Measurements from ENCODE around the gene UGGT2. TPM values are rescaled to one million over a fixed set of nuclear protein-coding genes. Genes with fewer than 3 reads are reported as not detected.

Gene UGGT2
- total RNA-seq, 1 experiment from 2014 or later, result 36.9 TPM

Other genes with a start within 250 kb of the UGGT2 start
- 0.03 TPM in 1 of 2 replicates, not detected in the other for gene HS6ST3, start 36.7 kb upstream of the UGGT2 start, total RNA-seq (2014; rRNA removed; shearing (Covaris generic))

All from SJSA1 (cell line).